Progenitor cell of endocrine pancreas (in vitro differentiated cells): ENCODE measurements around the gene FBN1. TPM values are rescaled to one million over a fixed set of nuclear protein-coding genes. Genes with fewer than 3 reads are reported as not detected.

ENCODE experiments used
- DNase-seq: peaks from one replicate; pipeline ENCODE4 v3.0.0; 2021; ENCODE audit warnings: low spot score; ENCODE audit not compliant: unreplicated experiment
- H3K27ac Mint-ChIP-seq: 2 replicates; pipeline ENCODE4 v1.8.0; 2021; ENCODE audit warnings: mild to moderate bottlenecking, moderate library complexity, mixed read lengths
- H3K27me3 Mint-ChIP-seq: 2 replicates; pipeline ENCODE4 v1.8.0; 2021; ENCODE audit warnings: mixed read lengths
- H3K36me3 Mint-ChIP-seq: 2 replicates; pipeline ENCODE4 v1.8.0; 2022; ENCODE audit warnings: mixed read lengths; ENCODE audit not compliant: insufficient read depth
- H3K4me1 Mint-ChIP-seq: 2 replicates; pipeline ENCODE4 v1.8.0; 2021; ENCODE audit warnings: low read depth, mixed read lengths
- H3K4me3 Mint-ChIP-seq: 2 replicates; pipeline ENCODE4 v1.8.0; 2021; ENCODE audit warnings: low read depth, mild to moderate bottlenecking, moderate library complexity, mixed read lengths
- H3K9me3 Mint-ChIP-seq: 2 replicates; pipeline ENCODE4 v1.8.0; 2021; ENCODE audit warnings: low read depth, mixed read lengths
- total RNA-seq: library from RNA; stranded (reverse); gene quantifications from 2 replicates; pipeline ENCODE4 v1.2.1, GENCODE V29; 2021
- TF ChIP-seq, protein P1 (sequence below): fragments of 200-600 bp; sonication (generic); IDR thresholded peaks from one replicate; pipeline ENCODE4 v1.5.0; 2021; ENCODE audit warnings: antibody characterized with exemption, mild to moderate bottlenecking; ENCODE audit not compliant: unreplicated experiment

FBN1 gene
- total RNA-seq, 1 donor from 2014 or later, result 3.3 TPM

DNA sequence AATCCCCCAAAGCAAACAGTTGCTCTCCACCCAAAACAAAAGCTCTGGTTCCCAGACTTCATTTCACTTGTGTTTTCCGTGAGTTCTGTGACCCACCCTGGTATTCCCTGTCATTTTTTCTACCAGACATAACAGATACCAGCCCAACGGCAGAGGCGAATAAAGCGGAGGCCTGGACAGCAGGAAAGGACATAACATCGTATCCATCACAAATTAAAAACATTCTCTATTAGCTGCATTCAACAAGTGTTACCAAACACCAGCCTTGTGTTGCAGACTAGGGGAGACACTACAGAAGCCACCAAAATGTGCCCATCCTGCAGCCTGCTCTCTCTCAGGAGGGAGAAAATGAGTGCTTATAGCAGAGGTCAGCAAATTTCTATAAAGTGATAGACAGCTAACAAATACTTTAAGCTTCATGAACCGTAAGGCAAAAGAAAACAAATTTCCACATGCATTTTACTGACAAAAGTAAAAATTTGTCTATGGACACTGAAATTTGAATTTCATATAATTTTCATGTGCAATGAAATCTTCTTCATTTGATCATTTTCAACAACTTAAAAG lies 7.1 kb upstream of the FBN1 start:
- Mint-ChIP-seq H3K36me3 (no peaks in the 10 kb centered on the region), H3K4me3 (no peak overlapping the region), H3K9me3 (no peaks in the 10 kb centered on the region), H3K27me3 (peaks cover 24% of the 10 kb centered on the region), H3K4me1 (no peaks in the 10 kb centered on the region), H3K27ac (no peak overlapping the region)
- TF ChIP-seq, protein P1, sequence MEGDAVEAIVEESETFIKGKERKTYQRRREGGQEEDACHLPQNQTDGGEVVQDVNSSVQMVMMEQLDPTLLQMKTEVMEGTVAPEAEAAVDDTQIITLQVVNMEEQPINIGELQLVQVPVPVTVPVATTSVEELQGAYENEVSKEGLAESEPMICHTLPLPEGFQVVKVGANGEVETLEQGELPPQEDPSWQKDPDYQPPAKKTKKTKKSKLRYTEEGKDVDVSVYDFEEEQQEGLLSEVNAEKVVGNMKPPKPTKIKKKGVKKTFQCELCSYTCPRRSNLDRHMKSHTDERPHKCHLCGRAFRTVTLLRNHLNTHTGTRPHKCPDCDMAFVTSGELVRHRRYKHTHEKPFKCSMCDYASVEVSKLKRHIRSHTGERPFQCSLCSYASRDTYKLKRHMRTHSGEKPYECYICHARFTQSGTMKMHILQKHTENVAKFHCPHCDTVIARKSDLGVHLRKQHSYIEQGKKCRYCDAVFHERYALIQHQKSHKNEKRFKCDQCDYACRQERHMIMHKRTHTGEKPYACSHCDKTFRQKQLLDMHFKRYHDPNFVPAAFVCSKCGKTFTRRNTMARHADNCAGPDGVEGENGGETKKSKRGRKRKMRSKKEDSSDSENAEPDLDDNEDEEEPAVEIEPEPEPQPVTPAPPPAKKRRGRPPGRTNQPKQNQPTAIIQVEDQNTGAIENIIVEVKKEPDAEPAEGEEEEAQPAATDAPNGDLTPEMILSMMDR, result no peak
- no peak for DNase-seq

DNA sequence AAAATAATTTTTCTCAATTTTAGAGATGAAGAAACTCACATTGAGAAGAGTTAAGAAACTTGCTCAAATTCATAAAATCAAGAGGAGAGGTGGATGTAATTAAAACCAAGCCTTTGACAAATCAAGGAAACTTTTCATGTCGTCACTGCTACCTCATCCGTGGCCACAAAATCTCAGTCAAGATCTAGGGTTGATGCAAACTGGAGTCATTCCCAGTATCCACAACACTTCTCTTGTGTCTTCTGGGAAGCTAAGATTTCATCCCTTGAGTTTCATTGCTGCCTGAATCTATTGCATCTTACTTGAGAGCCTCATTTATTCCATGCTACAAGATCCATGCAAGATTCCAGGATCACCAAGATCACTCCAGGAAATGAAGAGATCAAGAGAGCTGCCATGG lies 5.4 kb upstream of the FBN1 start:
- no peak for DNase-seq
- Mint-ChIP-seq H3K9me3 (no peaks in the 10 kb centered on the region), H3K27me3 (peaks cover 29% of the 10 kb centered on the region), H3K27ac (no peak overlapping the region), H3K4me1 (no peaks in the 10 kb centered on the region), H3K36me3 (no peaks in the 10 kb centered on the region), H3K4me3 (no peak overlapping the region)
- TF ChIP-seq, protein P1, result no peak

DNA sequence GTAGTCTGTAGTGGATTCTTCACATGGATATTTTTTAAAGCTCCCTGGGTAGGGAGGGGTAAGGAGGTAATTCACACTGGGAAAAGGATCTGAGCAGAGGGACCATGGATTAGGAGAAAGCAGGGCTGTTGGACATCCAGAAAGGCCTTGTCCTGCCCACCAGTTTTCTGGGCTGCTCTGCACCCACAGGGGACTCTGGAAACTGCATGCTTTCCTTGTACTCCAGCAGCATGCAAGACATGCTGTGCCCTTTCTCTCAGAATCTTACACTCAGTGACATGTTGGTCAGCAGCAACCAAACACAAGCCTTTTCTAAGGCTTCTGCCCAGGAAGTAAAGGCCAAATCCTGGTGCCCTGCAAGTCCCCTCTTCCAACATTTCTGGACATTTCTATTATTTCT lies 2.5 kb upstream of the FBN1 start:
- no peaks in the 10 kb centered on the region for H3K9me3 Mint-ChIP-seq
- H3K36me3 Mint-ChIP-seq, result no peaks in the 10 kb centered on the region
- H3K27ac Mint-ChIP-seq, result no peak overlapping the region
- TF ChIP-seq, protein P1, result peak; percentile 17
- H3K4me3 Mint-ChIP-seq, result no peak overlapping the region
- peaks cover 54% of the 10 kb centered on the region for H3K27me3 Mint-ChIP-seq
- DNase-seq, result no peak
- peaks cover 4% of the 10 kb centered on the region for H3K4me1 Mint-ChIP-seq

DNA sequence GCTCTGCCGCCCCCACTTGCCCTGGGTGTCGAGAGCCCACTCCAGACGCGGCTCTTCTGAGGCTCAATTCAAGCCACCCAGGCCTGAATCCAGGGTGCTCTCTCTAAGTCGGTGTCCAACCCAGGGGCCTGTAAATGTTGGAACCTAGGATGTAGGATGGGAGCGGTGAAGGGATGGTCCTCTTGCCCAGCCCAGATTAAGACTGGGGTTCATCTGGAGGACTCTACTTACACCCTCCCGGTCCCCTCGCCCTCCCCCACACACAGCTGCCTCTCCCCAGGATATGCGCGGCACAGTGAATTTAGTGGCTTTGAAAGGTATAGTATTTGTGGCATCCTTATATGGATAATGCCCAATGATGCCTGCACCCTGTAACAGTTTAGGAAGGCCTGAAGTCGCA lies 822 bp upstream of the FBN1 start:
- peak overlapping the region; percentile 73 for H3K4me3 Mint-ChIP-seq
- TF ChIP-seq, protein P1, result no peak
- peaks cover 4% of the 10 kb centered on the region for H3K4me1 Mint-ChIP-seq
- no peaks in the 10 kb centered on the region for H3K9me3 Mint-ChIP-seq
- no peak for DNase-seq
- no peaks in the 10 kb centered on the region for H3K36me3 Mint-ChIP-seq
- H3K27me3 Mint-ChIP-seq, result peaks cover 62% of the 10 kb centered on the region
- no peak overlapping the region for H3K27ac Mint-ChIP-seq

DNA sequence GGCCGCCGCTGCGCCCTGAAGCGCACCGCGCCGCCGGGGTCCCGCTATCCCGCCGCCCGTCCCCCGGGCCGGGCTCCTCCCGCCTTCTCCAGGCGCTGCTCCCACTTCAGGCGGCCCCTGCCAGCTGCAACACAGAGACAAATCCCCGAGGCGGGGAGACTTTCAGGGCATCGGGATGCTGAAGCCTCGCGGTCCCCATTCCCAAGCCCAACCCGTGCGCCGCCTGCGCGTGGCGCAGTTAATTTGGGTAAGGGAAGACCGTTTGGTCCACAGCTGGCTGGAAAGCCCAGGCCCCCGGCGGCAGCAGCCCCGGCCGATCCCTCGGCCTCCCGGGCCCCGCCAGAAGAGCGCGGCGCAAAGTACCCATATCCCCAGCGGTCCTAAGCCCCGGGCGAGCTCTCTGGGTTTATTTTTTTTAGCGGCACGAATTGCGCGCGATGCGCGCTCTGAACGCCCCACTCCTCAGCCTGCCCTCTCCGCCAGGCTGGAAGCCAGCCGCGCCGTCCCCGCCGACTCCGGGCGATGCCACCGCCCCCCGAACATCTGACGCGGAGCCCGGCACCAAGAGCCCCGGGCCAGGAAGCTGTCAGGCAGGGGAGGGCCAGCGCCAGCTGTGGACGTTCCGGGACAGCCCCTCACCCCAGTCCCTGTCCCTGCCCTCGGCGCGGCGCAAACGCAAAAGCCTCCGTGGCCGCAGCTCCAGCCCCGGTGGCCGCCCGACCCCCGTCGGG lies 517 bp downstream of the FBN1 start:
- no peak overlapping the region for H3K27ac Mint-ChIP-seq
- peaks cover 68% of the 10 kb centered on the region for H3K27me3 Mint-ChIP-seq

More for the DNA sequence above, 517 bp downstream of the FBN1 start:
- TF ChIP-seq, protein P1, result peak; percentile 11
- Mint-ChIP-seq H3K4me1 (peaks cover 4% of the 10 kb centered on the region), H3K9me3 (no peaks in the 10 kb centered on the region), H3K36me3 (no peaks in the 10 kb centered on the region), H3K4me3 (peak overlapping the region; percentile 73)
- peak; percentile 27 for DNase-seq
